A549 (cell line): Measurements from ENCODE around the gene SACM1L.

Source experiments
- EP300 ChIP-seq, 2 experiments: fragments of >200 bp; sonication (Bioruptor Twin); formaldehyde crosslinking; IDR thresholded peaks; 2 replicates in 1 of 2; 3 replicates in 1 of 2; pipeline ENCODE4 v1.6.1; 2016 to 2017
- JUNB ChIP-seq: fragments of >200 bp; sonication (Bioruptor Twin); formaldehyde crosslinking; IDR thresholded peaks from 2 replicates; pipeline ENCODE4 v1.6.1; 2016
- PHF8 ChIP-seq: fragments of 200-600 bp; sonication (generic); IDR thresholded peaks from 2 replicates; pipeline ENCODE4 v1.6.1; 2016; ENCODE audit warnings: low read depth, mild to moderate bottlenecking, antibody characterized with exemption, moderate library complexity, borderline replicate concordance
- POLR2A ChIP-seq: IDR thresholded peaks from 2 replicates; pipeline ENCODE4 v1.6.1; 2012; ENCODE audit warnings: mild to moderate bottlenecking, low read length
- TF ChIP-seq, protein P1 (sequence below): IDR thresholded peaks from 2 replicates; pipeline ENCODE4 v1.6.1; 2012; ENCODE audit warnings: low read depth, borderline replicate concordance
- TF ChIP-seq, protein P2 (sequence below): fragments of >200 bp; sonication (Bioruptor Twin); formaldehyde crosslinking; IDR thresholded peaks from 3 replicates; pipeline ENCODE4 v1.6.1; 2016
- TF ChIP-seq, protein P3 (sequence below): fragments of >200 bp; sonication (Bioruptor Twin); formaldehyde crosslinking; IDR thresholded peaks from 3 replicates; pipeline ENCODE4 v1.5.1; 2016

DNA sequence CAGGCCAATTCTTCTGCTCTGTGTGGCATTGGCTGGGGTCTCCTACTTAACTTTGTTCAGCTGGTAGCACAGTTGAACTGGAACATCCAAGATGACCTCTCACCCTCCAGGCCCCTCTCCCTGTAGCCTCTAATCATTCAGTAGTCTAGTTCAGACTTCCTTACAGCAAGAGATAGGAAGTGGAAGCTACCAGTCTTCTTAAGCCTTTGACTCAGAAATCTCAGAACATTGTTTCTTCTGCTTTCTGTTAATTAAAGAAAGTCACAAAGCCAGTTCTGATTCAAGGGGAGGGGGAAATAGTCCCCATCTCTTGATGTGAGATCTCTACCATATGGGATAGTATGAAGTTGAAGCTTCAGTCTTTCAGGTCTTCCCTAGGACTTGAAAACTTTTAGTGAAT, 18.8 kb upstream of the SACM1L start:
- TF ChIP-seq, protein P1, sequence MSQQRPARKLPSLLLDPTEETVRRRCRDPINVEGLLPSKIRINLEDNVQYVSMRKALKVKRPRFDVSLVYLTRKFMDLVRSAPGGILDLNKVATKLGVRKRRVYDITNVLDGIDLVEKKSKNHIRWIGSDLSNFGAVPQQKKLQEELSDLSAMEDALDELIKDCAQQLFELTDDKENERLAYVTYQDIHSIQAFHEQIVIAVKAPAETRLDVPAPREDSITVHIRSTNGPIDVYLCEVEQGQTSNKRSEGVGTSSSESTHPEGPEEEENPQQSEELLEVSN: no peak
- TF ChIP-seq EP300 (IDR thresholded peaks at IDR 0.05) (no peak), POLR2A (no peak), JUNB (no peak), PHF8 (no peak)
- TF ChIP-seq, protein P2, sequence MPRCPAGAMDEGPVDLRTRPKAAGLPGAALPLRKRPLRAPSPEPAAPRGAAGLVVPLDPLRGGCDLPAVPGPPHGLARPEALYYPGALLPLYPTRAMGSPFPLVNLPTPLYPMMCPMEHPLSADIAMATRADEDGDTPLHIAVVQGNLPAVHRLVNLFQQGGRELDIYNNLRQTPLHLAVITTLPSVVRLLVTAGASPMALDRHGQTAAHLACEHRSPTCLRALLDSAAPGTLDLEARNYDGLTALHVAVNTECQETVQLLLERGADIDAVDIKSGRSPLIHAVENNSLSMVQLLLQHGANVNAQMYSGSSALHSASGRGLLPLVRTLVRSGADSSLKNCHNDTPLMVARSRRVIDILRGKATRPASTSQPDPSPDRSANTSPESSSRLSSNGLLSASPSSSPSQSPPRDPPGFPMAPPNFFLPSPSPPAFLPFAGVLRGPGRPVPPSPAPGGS: no peak
- TF ChIP-seq, protein P3, sequence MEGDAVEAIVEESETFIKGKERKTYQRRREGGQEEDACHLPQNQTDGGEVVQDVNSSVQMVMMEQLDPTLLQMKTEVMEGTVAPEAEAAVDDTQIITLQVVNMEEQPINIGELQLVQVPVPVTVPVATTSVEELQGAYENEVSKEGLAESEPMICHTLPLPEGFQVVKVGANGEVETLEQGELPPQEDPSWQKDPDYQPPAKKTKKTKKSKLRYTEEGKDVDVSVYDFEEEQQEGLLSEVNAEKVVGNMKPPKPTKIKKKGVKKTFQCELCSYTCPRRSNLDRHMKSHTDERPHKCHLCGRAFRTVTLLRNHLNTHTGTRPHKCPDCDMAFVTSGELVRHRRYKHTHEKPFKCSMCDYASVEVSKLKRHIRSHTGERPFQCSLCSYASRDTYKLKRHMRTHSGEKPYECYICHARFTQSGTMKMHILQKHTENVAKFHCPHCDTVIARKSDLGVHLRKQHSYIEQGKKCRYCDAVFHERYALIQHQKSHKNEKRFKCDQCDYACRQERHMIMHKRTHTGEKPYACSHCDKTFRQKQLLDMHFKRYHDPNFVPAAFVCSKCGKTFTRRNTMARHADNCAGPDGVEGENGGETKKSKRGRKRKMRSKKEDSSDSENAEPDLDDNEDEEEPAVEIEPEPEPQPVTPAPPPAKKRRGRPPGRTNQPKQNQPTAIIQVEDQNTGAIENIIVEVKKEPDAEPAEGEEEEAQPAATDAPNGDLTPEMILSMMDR: no peak
